ENCODE data around the gene FOXRED1. TPM values are rescaled to one million over a fixed set of nuclear protein-coding genes. Genes with fewer than 3 reads are reported as not detected.

Gene FOXRED1
- total RNA-seq, 1 donor from 2014 or later: 14.8 TPM

GRCh38 chr11:126313826-126314225, 44.9 kb downstream of the FOXRED1 start:
- intact Hi-C loops (cut with DNase I): loop anchor here (5.0 kb wide), 2 partner anchors 123 to 168 kb away; no protein-coding TSS in a partner anchor
- no peaks in the 10 kb centered on the region for H3K9me3 ChIP-seq
- no peak overlapping the region for H3K27ac ChIP-seq
- ATAC-seq (no peak), DNase-seq (no peak)
- H3K4me3 ChIP-seq: no peak overlapping the region
- no peak for TF ChIP-seq CTCF (IDR thresholded peaks at IDR 0.05)
- peaks cover 24% of the 10 kb centered on the region for H3K4me1 ChIP-seq
- H3K36me3 ChIP-seq: no peaks in the 10 kb centered on the region
- no peaks in the 10 kb centered on the region for H3K27me3 ChIP-seq

GRCh38 chr11:126317432-126317755, 48.4 kb downstream of the FOXRED1 start:
- intact Hi-C loops (cut with DNase I): no loop called here
- Histone ChIP-seq H3K27ac (peak overlapping the region; percentile 80), H3K9me3 (no peaks in the 10 kb centered on the region), H3K27me3 (no peaks in the 10 kb centered on the region), H3K36me3 (no peaks in the 10 kb centered on the region), H3K4me3 (no peak overlapping the region), H3K4me1 (peaks cover 27% of the 10 kb centered on the region)
- no peak for TF ChIP-seq CTCF (IDR thresholded peaks at IDR 0.05)
- ATAC-seq (no peak), DNase-seq (no peak)

DNA sequence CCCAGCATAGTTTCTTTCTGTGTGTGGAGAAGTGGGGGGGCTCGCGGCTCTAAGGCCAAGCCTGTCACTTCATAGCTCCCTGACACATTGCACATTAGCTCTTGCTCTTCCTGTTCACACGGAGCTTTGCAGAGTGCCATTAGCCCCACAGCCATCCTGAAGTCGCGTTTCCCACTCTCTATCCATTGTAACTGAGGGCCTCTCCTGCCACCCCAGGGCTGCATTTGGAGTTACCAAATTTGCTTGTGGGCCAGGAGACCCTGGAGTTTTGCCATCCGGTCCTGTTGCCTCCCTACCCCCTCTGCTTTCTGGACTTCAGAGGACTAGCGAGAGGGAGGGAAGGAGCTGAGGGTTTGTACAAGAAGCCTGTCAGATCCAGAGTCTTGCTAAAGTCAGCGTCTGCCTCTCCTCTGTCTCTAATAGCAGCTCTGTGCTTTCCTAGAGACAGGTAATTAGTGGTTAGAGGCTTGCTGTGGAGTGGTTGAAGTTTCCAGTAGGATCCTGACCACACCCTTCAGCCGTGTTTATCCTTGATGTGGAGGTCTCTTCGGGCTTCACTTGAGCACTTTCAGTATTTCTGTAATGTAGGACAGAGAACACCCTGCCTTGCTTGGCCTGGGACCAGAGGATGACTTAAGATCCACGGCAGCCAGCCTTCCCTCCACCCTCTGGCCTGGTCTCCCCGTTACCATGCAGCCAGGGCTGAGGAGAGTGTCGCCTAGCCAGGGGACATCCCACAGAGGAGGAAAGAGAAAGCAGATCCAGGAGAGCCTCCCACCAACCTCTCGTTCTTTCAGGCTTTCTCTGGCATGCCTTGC, 49.0 kb downstream of the FOXRED1 start:
- DNase-seq (peak; percentile 71), ATAC-seq (peak; percentile 88)
- intact Hi-C loops (cut with DNase I): no loop called here

GRCh38 chr11:126318574-126319373, 49.8 kb downstream of the FOXRED1 start:
- H3K27ac ChIP-seq: peak overlapping the region; percentile 80
- no peak overlapping the region for H3K4me3 ChIP-seq
- H3K27me3 ChIP-seq: no peaks in the 10 kb centered on the region
- no peaks in the 10 kb centered on the region for H3K9me3 ChIP-seq
- ATAC-seq: peak; percentile 83
- no peak for DNase-seq
- H3K36me3 ChIP-seq: no peaks in the 10 kb centered on the region
- TF ChIP-seq CTCF (IDR thresholded peaks at IDR 0.05): no peak
- intact Hi-C loops (cut with DNase I): no loop called here
- H3K4me1 ChIP-seq: peaks cover 27% of the 10 kb centered on the region

More for the DNA sequence above, 49.0 kb downstream of the FOXRED1 start:
- no peaks in the 10 kb centered on the region for H3K36me3 ChIP-seq
- no peak for TF ChIP-seq CTCF (IDR thresholded peaks at IDR 0.05)
- no peaks in the 10 kb centered on the region for H3K9me3 ChIP-seq
- H3K4me3 ChIP-seq: no peak overlapping the region
- peak overlapping the region; percentile 80 for H3K27ac ChIP-seq
- no peaks in the 10 kb centered on the region for H3K27me3 ChIP-seq
- peaks cover 27% of the 10 kb centered on the region for H3K4me1 ChIP-seq

DNA sequence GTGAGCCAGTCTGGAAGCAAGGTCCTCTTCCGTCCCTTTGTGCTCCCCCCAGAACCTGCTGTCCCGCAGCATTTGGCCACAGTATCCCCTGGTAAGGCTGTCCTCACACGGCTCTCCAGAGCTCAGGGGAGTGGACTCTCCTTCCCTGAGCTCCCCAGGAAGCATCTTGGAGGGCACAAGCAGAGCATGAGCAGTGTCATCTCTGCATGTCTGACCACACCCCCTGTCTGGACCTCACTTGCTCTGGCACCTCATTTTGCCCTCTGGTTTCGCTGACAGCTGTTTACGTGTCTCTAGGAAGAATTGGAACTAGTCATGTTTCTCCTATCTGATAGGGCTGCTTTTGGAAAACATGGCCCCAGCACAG, 50.4 kb downstream of the FOXRED1 start:
- TF ChIP-seq CTCF (IDR thresholded peaks at IDR 0.05): no peak

More for the DNA sequence above, 50.4 kb downstream of the FOXRED1 start:
- peak; percentile 7 for ATAC-seq
- DNase-seq: no peak
- Histone ChIP-seq H3K4me3 (no peak overlapping the region), H3K9me3 (no peaks in the 10 kb centered on the region), H3K36me3 (no peaks in the 10 kb centered on the region), H3K27me3 (no peaks in the 10 kb centered on the region), H3K4me1 (peaks cover 27% of the 10 kb centered on the region), H3K27ac (peak overlapping the region; percentile 80)
- intact Hi-C loops (cut with DNase I): no loop called here
